Measurements from ENCODE around the gene EPB41L2.
"Not testable (repeated sequence)": the region's sequence is repeated elsewhere in the genome, so short reads cannot be mapped to it uniquely, and the experiment has no call there.

EPB41L2 gene

GRCh38 chr6:131063028-131063763 is at the start of gene EPB41L2:
Gene EPB41L2, minus strand, starts transcription at chr6:131063245. Its CDS starts 106,760 bp downstream, at chr6:130956485.
- Histone ChIP-seq H3K27ac (peak within 1 kb of the TSS; percentile 50 to 91 (median 87); a peak in 21 of 22 replicates), H3K4me2 (peak within 1 kb of the TSS; percentile 84 to 93 (median 90)), H4K20me1 (peaks cover 0 to 29% (median 8%) of the 10 kb centered on the region in 11 experiments; a peak in 11 of 22 replicates), H3K4me1 (peaks cover 24 to 37% (median 32%) of the 10 kb centered on the region in 10 experiments), H3K9ac (peak within 1 kb of the TSS; percentile 81 to 94 (median 91)), H3K27me3 (no peaks in the 10 kb centered on the region), H3K4me3 (peak within 1 kb of the TSS; percentile 91 to 98 (median 96)), H3K9me3 (replicated peaks in 1 of 11) (peaks cover 0 to 16% (median 14%) of the 10 kb centered on the region in 11 experiments; a peak in 16 of 22 replicates), H3K36me3 (peaks cover 0 to 6% (median 0%) of the 10 kb centered on the region in 11 experiments; a peak in 3 of 22 replicates)
- no peak for TF ChIP-seq Cebpa-rat (IDR thresholded peaks at IDR 0.05)

GRCh38 chr6:131112249-131112648 is 49.2 kb upstream of the EPB41L2 start:
- no peak overlapping the region for H3K4me2 ChIP-seq
- H4K20me1 ChIP-seq, result no peaks in the 10 kb centered on the region
- no peak overlapping the region for H3K27ac ChIP-seq
- no peaks in the 10 kb centered on the region for H3K27me3 ChIP-seq
- peaks cover 0 to 7% (median 5%) of the 10 kb centered on the region in 10 experiments; a peak in 9 of 20 replicates for H3K4me1 ChIP-seq
- TF ChIP-seq Cebpa-rat (IDR thresholded peaks at IDR 0.05), result no peak
- no peak overlapping the region for H3K4me3 ChIP-seq
- H3K36me3 ChIP-seq, result no peaks in the 10 kb centered on the region
- H3K9me3 ChIP-seq (replicated peaks in 1 of 11), result peaks cover 0 to 3% (median 2%) of the 10 kb centered on the region in 11 experiments; a peak in 6 of 22 replicates
- H3K9ac ChIP-seq, result no peak overlapping the region

GRCh38 chr6:131107151-131107550 is 44.1 kb upstream of the EPB41L2 start:
- no peak for TF ChIP-seq Cebpa-rat (IDR thresholded peaks at IDR 0.05)
- H3K4me1 ChIP-seq, result peaks cover 0 to 7% (median 5%) of the 10 kb centered on the region in 10 experiments; a peak in 9 of 20 replicates
- no peaks in the 10 kb centered on the region for H3K36me3 ChIP-seq
- no peaks in the 10 kb centered on the region for H3K27me3 ChIP-seq
- no peak overlapping the region for H3K27ac ChIP-seq
- H3K9ac ChIP-seq, result no peak overlapping the region
- no peaks in the 10 kb centered on the region for H4K20me1 ChIP-seq
- no peak overlapping the region for H3K4me3 ChIP-seq
- H3K9me3 ChIP-seq (replicated peaks in 1 of 11), result no peaks in the 10 kb centered on the region
- no peak overlapping the region for H3K4me2 ChIP-seq

GRCh38 chr6:131103901-131104300 is 40.9 kb upstream of the EPB41L2 start:
- Histone ChIP-seq H3K4me1 (peaks cover 0 to 7% (median 5%) of the 10 kb centered on the region in 10 experiments; a peak in 9 of 20 replicates), H3K4me2 (no peak overlapping the region), H3K4me3 (no peak overlapping the region), H4K20me1 (no peaks in the 10 kb centered on the region), H3K27me3 (no peaks in the 10 kb centered on the region), H3K27ac (no peak overlapping the region), H3K9me3 (replicated peaks in 1 of 11) (peaks cover 0 to 13% (median 8%) of the 10 kb centered on the region in 11 experiments; a peak in 10 of 22 replicates), H3K9ac (no peak overlapping the region), H3K36me3 (no peaks in the 10 kb centered on the region)
- no peak for TF ChIP-seq Cebpa-rat (IDR thresholded peaks at IDR 0.05)

GRCh38 chr6:131103296-131103695 is 40.3 kb upstream of the EPB41L2 start:
- H3K4me2 ChIP-seq, result no peak overlapping the region

GRCh38 chr6:131101911-131102680 is 39.1 kb upstream of the EPB41L2 start:
- Histone ChIP-seq H3K4me3 (no peak overlapping the region), H3K9ac (no peak overlapping the region), H3K4me1 (no peaks in the 10 kb centered on the region), H3K27me3 (no peaks in the 10 kb centered on the region), H3K36me3 (no peaks in the 10 kb centered on the region), H3K9me3 (replicated peaks in 1 of 11) (peaks cover 0 to 14% (median 8%) of the 10 kb centered on the region in 11 experiments; a peak in 10 of 22 replicates), H4K20me1 (no peaks in the 10 kb centered on the region), H3K4me2 (no peak overlapping the region), H3K27ac (no peak overlapping the region)
- no peak for TF ChIP-seq Cebpa-rat (IDR thresholded peaks at IDR 0.05)

More at GRCh38 chr6:131103296-131103695, 40.3 kb upstream of the EPB41L2 start:
- no peak for TF ChIP-seq Cebpa-rat (IDR thresholded peaks at IDR 0.05)
- Histone ChIP-seq H4K20me1 (no peaks in the 10 kb centered on the region), H3K9ac (no peak overlapping the region), H3K27me3 (no peaks in the 10 kb centered on the region), H3K36me3 (no peaks in the 10 kb centered on the region), H3K9me3 (replicated peaks in 1 of 11) (peaks cover 0 to 14% (median 8%) of the 10 kb centered on the region in 11 experiments; a peak in 10 of 22 replicates), H3K4me1 (peaks cover 0 to 5% (median 4%) of the 10 kb centered on the region in 10 experiments; a peak in 9 of 20 replicates), H3K27ac (no peak overlapping the region), H3K4me3 (no peak overlapping the region)

GRCh38 chr6:131096786-131097185 is 33.7 kb upstream of the EPB41L2 start:
- no peaks in the 10 kb centered on the region for H3K4me1 ChIP-seq
- H3K4me3 ChIP-seq, result no peak overlapping the region
- no peaks in the 10 kb centered on the region for H3K36me3 ChIP-seq
- peaks cover 23 to 43% (median 36%) of the 10 kb centered on the region in 11 experiments for H3K9me3 ChIP-seq (replicated peaks in 1 of 11)
- no peaks in the 10 kb centered on the region for H4K20me1 ChIP-seq
- H3K27ac ChIP-seq, result no peak overlapping the region
- no peak for TF ChIP-seq Cebpa-rat (IDR thresholded peaks at IDR 0.05)
- H3K4me2 ChIP-seq, result no peak overlapping the region
- no peaks in the 10 kb centered on the region for H3K27me3 ChIP-seq
- no peak overlapping the region for H3K9ac ChIP-seq

- H3K4me1 ChIP-seq, result peaks cover 0 to 11% (median 8%) of the 10 kb centered on the region in 10 experiments; a peak in 12 of 20 replicates
- no peak overlapping the region for H3K4me2 ChIP-seq
- H4K20me1 ChIP-seq, result no peaks in the 10 kb centered on the region
- no peaks in the 10 kb centered on the region for H3K36me3 ChIP-seq
- no peak overlapping the region for H3K9ac ChIP-seq
- peaks cover 23 to 36% (median 31%) of the 10 kb centered on the region in 11 experiments for H3K9me3 ChIP-seq (replicated peaks in 1 of 11)
- TF ChIP-seq Cebpa-rat (IDR thresholded peaks at IDR 0.05), result no peak
- no peak overlapping the region for H3K27ac ChIP-seq
- H3K4me3 ChIP-seq, result no peak overlapping the region
- H3K27me3 ChIP-seq, result no peaks in the 10 kb centered on the region
Measured at GRCh38 chr6:131093334-131093733, 30.3 kb upstream of the EPB41L2 start.

- not testable (repeated sequence) for H3K36me3 ChIP-seq, H3K27me3 ChIP-seq, H3K4me3 ChIP-seq, H3K9ac ChIP-seq, H4K20me1 ChIP-seq, H3K4me2 ChIP-seq, H3K27ac ChIP-seq
- Histone ChIP-seq H3K4me1 (peaks cover 0 to 11% (median 8%) of the 10 kb centered on the region in 10 experiments; a peak in 12 of 20 replicates), H3K9me3 (replicated peaks in 1 of 11) (peaks cover 30 to 42% (median 36%) of the 10 kb centered on the region in 11 experiments)
Measured at GRCh38 chr6:131091944-131092343, 28.9 kb upstream of the EPB41L2 start.

GRCh38 chr6:131090339-131090738 is 27.3 kb upstream of the EPB41L2 start:
- not testable (repeated sequence) for H4K20me1 ChIP-seq, H3K36me3 ChIP-seq, H3K9ac ChIP-seq, H3K4me3 ChIP-seq, H3K27me3 ChIP-seq
- H3K27ac ChIP-seq, result 0 out of 22 replicates have a peak overlapping the region, but pooled peaks of 2 of the 11 experiments have one; percentile 5 to 9
- peaks cover 0 to 11% (median 8%) of the 10 kb centered on the region in 10 experiments; a peak in 12 of 20 replicates for H3K4me1 ChIP-seq
- peak overlapping the region; percentile 22 to 52 (median 38); a peak in 14 of 22 replicates for H3K4me2 ChIP-seq
- peaks cover 39 to 51% (median 47%) of the 10 kb centered on the region in 11 experiments for H3K9me3 ChIP-seq (replicated peaks in 1 of 11)

Measured in BLaER1 treated with 17β-estradiol and CSF1 and Interleukin-3, amounts not matched to agents 10 nM and 100 nM (cell line).